ENCODE results near the gene OR6K6.

- TF ChIP-seq CTCF (IDR thresholded peaks at IDR 0.05; ENCODE audit: insufficient read depth, low read depth, low read length) (no peak), EZH2 (IDR thresholded peaks at IDR 0.05; ENCODE audit: insufficient read depth, low read length) (no peak)
Measured at GRCh38 chr1:158714754-158715153, 39.8 kb upstream of the OR6K6 start.
